Endothelial cell of umbilical vein (primary cell): Measurements from ENCODE around the gene FRRS1. TPM values are rescaled to one million over a fixed set of nuclear protein-coding genes. Genes with fewer than 3 reads are reported as not detected.

ENCODE experiments used
- BruUV-seq: library from RNA; stranded (reverse); fragments of 400-500 nt; replicated peaks from 2 replicates; lab custom pipeline; 2021; lab: Mats Ljungman, UMichigan
- CTCF ChIA-PET: fragments of 300-600, 350-600 bp; sonication (Branson Sonifier 250); formaldehyde crosslinking; loops from one replicate; lab custom pipeline; 2021; ENCODE audit warnings: antibody characterized with exemption, inconsistent platforms; lab: Charles Lee
- POLR2A ChIA-PET: fragments of 300-600, 350-600 bp; sonication (Branson Sonifier 250); formaldehyde crosslinking; loops from one replicate; lab custom pipeline; 2021; ENCODE audit warnings: antibody characterized with exemption, inconsistent platforms; lab: Charles Lee
- DNase-seq: peaks from one replicate; pipeline ENCODE4 v3.0.0-alpha.2; 2011; ENCODE audit warnings: low read depth, low spot score
- FAIRE-seq: peaks from 2 replicates; lab custom pipeline; 2011; peaks lifted over from hg19 to GRCh38; lab: Jason Lieb, UNC
- H2AFZ ChIP-seq: 2 replicates; pipeline ENCODE4 v1.6.0; 2012; ENCODE audit warnings: low read depth, low read length, control low read depth, inconsistent platforms
- H3K27ac ChIP-seq: 2 replicates; pipeline ENCODE4 v1.5.1; 2011; ENCODE audit warnings: low read depth, mild to moderate bottlenecking, control low read depth, low read length, moderate library complexity; ENCODE audit not compliant: insufficient read depth
- H3K27me3 ChIP-seq, 2 experiments: 2 replicates each; pipeline versions ENCODE4 v1.6.0 to v1.6.1; 2011; ENCODE audit warnings: low read length in 2 of 2, mixed read lengths in 1 of 2; ENCODE audit not compliant: control insufficient read depth in 2 of 2, insufficient read depth in 2 of 2
- H3K36me3 ChIP-seq, 2 experiments: 2 replicates in 1 of 2; 3 replicates in 1 of 2; pipeline ENCODE4 v1.5.1; 2011; ENCODE audit warnings: low read length in 2 of 2, mild to moderate bottlenecking in 1 of 2, moderate library complexity in 1 of 2; ENCODE audit not compliant: control insufficient read depth in 2 of 2, insufficient read depth in 2 of 2; ENCODE audit errors: extremely low read depth in 1 of 2
- H3K4me1 ChIP-seq: 3 replicates; pipeline ENCODE4 v1.5.1; 2011; ENCODE audit warnings: mild to moderate bottlenecking, low read length; ENCODE audit not compliant: control insufficient read depth, insufficient read depth; ENCODE audit errors: extremely low read depth
- H3K4me2 ChIP-seq: 2 replicates; pipeline ENCODE4 v1.6.1; 2011; ENCODE audit warnings: low read length, control low read depth, mixed read lengths; ENCODE audit not compliant: insufficient read depth
- H3K4me3 ChIP-seq, 3 experiments: fragments of 200-600 bp in 1 of 3; sonication (generic), shearing (Covaris generic) in 1 of 3; replicated peaks in 1 of 3; 2 replicates each; pipeline ENCODE4 v1.5.1; 2011 to 2016; ENCODE audit warnings: control low read depth in 3 of 3, low read length in 3 of 3, mild to moderate bottlenecking in 2 of 3, inconsistent platforms in 1 of 3, low read depth in 1 of 3, moderate library complexity in 1 of 3; ENCODE audit not compliant: insufficient read depth in 1 of 3
- H3K79me2 ChIP-seq: 2 replicates; pipeline ENCODE4 v1.6.0; 2012; ENCODE audit warnings: low read length, inconsistent platforms; ENCODE audit not compliant: control insufficient read depth, insufficient read depth
- H3K9ac ChIP-seq: replicated peaks from 2 replicates; pipeline ENCODE3; 2011; ENCODE audit warnings: low read length, control low read depth; ENCODE audit not compliant: insufficient read depth; ENCODE audit errors: extremely low read depth
- H3K9me1 ChIP-seq: replicated peaks from 3 replicates; pipeline ENCODE4 v1.6.0; 2011; ENCODE audit warnings: mild to moderate bottlenecking, low read length; ENCODE audit not compliant: control insufficient read depth, insufficient read depth; ENCODE audit errors: extremely low read depth
- H3K9me3 ChIP-seq: replicated peaks from 2 replicates; pipeline ENCODE4 v1.5.1; 2012; ENCODE audit warnings: low read length, inconsistent platforms; ENCODE audit not compliant: control insufficient read depth, insufficient read depth
- H4K20me1 ChIP-seq: replicated peaks from 2 replicates; pipeline ENCODE3; 2011; ENCODE audit warnings: mild to moderate bottlenecking, low read length; ENCODE audit not compliant: control insufficient read depth, insufficient read depth; ENCODE audit errors: extremely low read depth
- CTCF ChIP-seq, 2 donors: IDR thresholded peaks; 1 replicate in 1 of 2; 2 replicates in 1 of 2; pipeline ENCODE4 v1.5.1; 2011; ENCODE audit warnings: low read length in 2 of 2, mild to moderate bottlenecking in 2 of 2, moderate library complexity in 2 of 2, control low read depth in 1 of 2, inconsistent platforms in 1 of 2, low read depth in 1 of 2; ENCODE audit not compliant: insufficient read depth in 1 of 2; ENCODE audit errors: extremely low read depth in 1 of 2
- EZH2 ChIP-seq: IDR thresholded peaks from 2 replicates; pipeline ENCODE4 v1.6.1; 2012; ENCODE audit warnings: borderline replicate concordance, low read depth, mild to moderate bottlenecking, moderate library complexity, low read length, inconsistent platforms; ENCODE audit not compliant: severe bottlenecking
- FOS ChIP-seq: IDR thresholded peaks from 2 replicates; pipeline ENCODE4 v1.6.1; 2011; ENCODE audit warnings: mild to moderate bottlenecking, low read length, moderate library complexity, borderline replicate concordance; ENCODE audit not compliant: insufficient read depth
- GATA2 ChIP-seq: IDR thresholded peaks from 2 replicates; pipeline ENCODE4 v1.7.0; 2011; ENCODE audit warnings: low read depth, mild to moderate bottlenecking, moderate library complexity, mixed read lengths, low read length; ENCODE audit not compliant: insufficient read length, insufficient read depth
- JUN ChIP-seq: IDR thresholded peaks from 2 replicates; pipeline ENCODE4 v1.6.1; 2011; ENCODE audit warnings: borderline replicate concordance, low read depth; ENCODE audit not compliant: insufficient read length, insufficient read depth
- MAX ChIP-seq: IDR thresholded peaks from 2 replicates; pipeline ENCODE4 v1.6.1; 2011; ENCODE audit not compliant: insufficient read depth, insufficient read length
- MYC ChIP-seq: IDR thresholded peaks from one replicate; pipeline ENCODE4 v1.6.1; 2011; ENCODE audit warnings: mild to moderate bottlenecking, low read depth, low read length
- POLR2A ChIP-seq: IDR thresholded peaks from 2 replicates; pipeline ENCODE4 v1.6.1; 2012; ENCODE audit warnings: low read depth, mild to moderate bottlenecking, control low read depth, low read length
- POLR2AphosphoS5 ChIP-seq: IDR thresholded peaks from 2 replicates; pipeline ENCODE4 v1.6.1; 2012; ENCODE audit warnings: low read depth, mild to moderate bottlenecking, control low read depth, low read length, moderate library complexity; ENCODE audit not compliant: insufficient read depth
- dilution Hi-C: fragments of 300-500 bp; cut with MboI; formaldehyde crosslinking; loops from one replicate; pipeline ENCODE4 v1.15.0; 2019; ENCODE audit warnings: low sequenced_read_pairs; ENCODE audit not compliant: extremely low pct_ligation_motif_present
- intact Hi-C: fragments of 100-400 bp; cut with micrococcal nuclease; formaldehyde crosslinking; loops from one replicate; pipeline ENCODE4 v1.10.0; 2022
- polyA plus RNA-seq, 4 experiments: library from polyadenylated mRNA; depleted of rRNA in 3 of 4; stranded (reverse) in 3 of 4; unstranded in 1 of 4; fragments of >200 nt; gene quantifications; 2 replicates each; pipeline versions ENCODE4 v1.2.1 to v1.2.3, GENCODE V29; 2011 to 2012; ENCODE audit warnings: missing spikeins in 1 of 4
- total RNA-seq: library from RNA; stranded (reverse); gene quantifications from 2 replicates; pipeline ENCODE4 v1.2.3, GENCODE V29; 2021

Gene FRRS1
- total and polyA plus RNA-seq, 2 donors (not counting 3 experiments of a cell fraction or from before 2014, with no cell fraction given), result 1.1 to 3.1 TPM

GRCh38 chr1:99772809-99773208 is 6.4 kb upstream of the FRRS1 start:
- intact Hi-C loops, result no loop called here
- Histone ChIP-seq H3K27me3 (peaks cover 0 to 5% of the 10 kb centered on the region in 2 experiments), H3K27ac (no peak overlapping the region), H3K4me3 (no peak overlapping the region), H3K36me3 (no peaks in the 10 kb centered on the region), H4K20me1 (no peaks in the 10 kb centered on the region), H3K79me2 (no peaks in the 10 kb centered on the region), H3K9me3 (no peaks in the 10 kb centered on the region), H3K9ac (no peak overlapping the region), H3K4me2 (no peak overlapping the region), H3K4me1 (no peaks in the 10 kb centered on the region), H2AFZ (no peak overlapping the region), H3K9me1 (peaks cover 2% of the 10 kb centered on the region)
- dilution Hi-C loops, result no loop called here
- DNase-seq (no peak), FAIRE-seq (no peak)
- ChIA-PET POLR2A (no interaction called here), CTCF (no interaction called here)
- TF ChIP-seq POLR2A (no peak), POLR2AphosphoS5 (no peak), EZH2 (no peak), MAX (no peak), JUN (no peak), MYC (no peak), GATA2 (no peak), FOS (no peak), CTCF (IDR thresholded peaks at IDR 0.05; ENCODE audit: extremely low read depth in 1 of 2, insufficient read depth in 1 of 2, low read depth in 1 of 2, low read length in 2 of 2) (no peak)
- no TSS peak for BruUV-seq
